Stimulated activated CD8-positive, alpha-beta memory T cell treated with anti-CD3 and anti-CD28 coated beads, Interleukin-12 subunit alpha, Interleukin-12 subunit beta, amount 100 ng/mL, for 4 hours (primary cell): ENCODE data around the gene DMKN.

Experiments used
- DNase-seq: peaks from one replicate; pipeline ENCODE4 v3.0.0-alpha.2; 2020; ENCODE audit warnings: low read depth

DMKN gene

GRCh38 chr19:35549879-35550523 is 36.6 kb upstream of the DMKN start:
- DNase-seq, result no peak

- no peak for DNase-seq
These were observed 35.8 kb upstream of the DMKN start for GRCh38 chr19:35549174-35549788.

- no peak for DNase-seq
These were observed 33.1 kb upstream of the DMKN start for GRCh38 chr19:35546532-35546931.

GRCh38 chr19:35545855-35546381 is 32.5 kb upstream of the DMKN start:
- peak; percentile 51 for DNase-seq

- peak; percentile 73 for DNase-seq
These were observed 31.8 kb upstream of the DMKN start, which contains the start of gene TMEM147 for GRCh38 chr19:35545001-35545854. Gene TMEM147, plus strand, starts transcription at chr19:35545626. Its CDS starts 114 bp downstream, at chr19:35545740.

- DNase-seq, result no peak
These were observed 30.8 kb upstream of the DMKN start for GRCh38 chr19:35544110-35544802.

- DNase-seq, result no peak
These were observed 30.0 kb upstream of the DMKN start for GRCh38 chr19:35543280-35544109.

GRCh38 chr19:35542209-35542608 is 28.8 kb upstream of the DMKN start:
- DNase-seq, result no peak

GRCh38 chr19:35540356-35540927 is 27.0 kb upstream of the DMKN start:
- no peak for DNase-seq

GRCh38 chr19:35539850-35540249 is 26.4 kb upstream of the DMKN start:
- no peak for DNase-seq

- no peak for DNase-seq
These were observed 25.9 kb upstream of the DMKN start for GRCh38 chr19:35539314-35539713.

- DNase-seq, result no peak
These were observed 21.5 kb upstream of the DMKN start for GRCh38 chr19:35534803-35535480.

GRCh38 chr19:35533822-35534392 is 20.5 kb upstream of the DMKN start:
- no peak for DNase-seq

GRCh38 chr19:35533201-35533821 is 19.9 kb upstream of the DMKN start, which contains the start of gene GAPDHS:
Gene GAPDHS, plus strand, starts transcription at chr19:35533456. Its CDS starts 72 bp downstream, at chr19:35533528.
- DNase-seq, result no peak

- DNase-seq, result no peak
These were observed 17.8 kb upstream of the DMKN start for GRCh38 chr19:35531291-35531690.

GRCh38 chr19:35529241-35530218 is 16.1 kb upstream of the DMKN start:
- DNase-seq, result no peak

GRCh38 chr19:35528218-35529038 is 15.0 kb upstream of the DMKN start, which contains the start of gene SBSN:
Gene SBSN, minus strand, starts transcription at chr19:35528311. Its CDS starts 30 bp downstream, at chr19:35528281.
- DNase-seq, result no peak
